Lung (tissue), 12 donors: ENCODE results near the gene CAMKV. TPM values are rescaled to one million over a fixed set of nuclear protein-coding genes. Genes with fewer than 3 reads are reported as not detected.

Source experiments
- ATAC-seq: fragments of 200-7000 bp; cut with Tn5 transposase; one replicate; pipeline ENCODE4 v1.9.1; 2020; ENCODE audit warnings: moderate number of reproducible peaks; ENCODE audit not compliant: insufficient read depth, low FRiP score
- DNase-seq, 3 donors: peaks; one replicate each; pipeline ENCODE4 v3.0.0-alpha.2; 2013 to 2017
- H3K27ac ChIP-seq, 2 donors: one replicate each; pipeline ENCODE4 v1.5.1; 2013; ENCODE audit warnings: mild to moderate bottlenecking in 2 of 2, moderate library complexity in 2 of 2, control low read depth in 1 of 2, inconsistent platforms in 1 of 2, low read depth in 1 of 2, low read length in 1 of 2
- H3K27me3 ChIP-seq, 3 donors: one replicate each; pipeline ENCODE4 v1.5.1; 2013; ENCODE audit warnings: low read length in 2 of 3; ENCODE audit not compliant: control insufficient read depth in 3 of 3, insufficient read depth in 3 of 3
- H3K36me3 ChIP-seq, 4 donors: one replicate each; pipeline ENCODE4 v1.5.1; 2013; ENCODE audit warnings: low read length in 4 of 4, mild to moderate bottlenecking in 1 of 4, moderate library complexity in 1 of 4; ENCODE audit not compliant: control insufficient read depth in 4 of 4, insufficient read depth in 4 of 4
- H3K4me1 ChIP-seq, 5 donors: one replicate each; pipeline ENCODE4 v1.5.1; 2013; ENCODE audit warnings: low read length in 5 of 5, mild to moderate bottlenecking in 2 of 5, moderate library complexity in 1 of 5; ENCODE audit not compliant: control insufficient read depth in 5 of 5, insufficient read depth in 5 of 5
- H3K4me3 ChIP-seq: one replicate; pipeline ENCODE4 v1.5.1; 2013; ENCODE audit warnings: mild to moderate bottlenecking, control low read depth, moderate library complexity
- H3K9ac ChIP-seq, 2 donors: one replicate each; pipeline ENCODE4 v1.5.1; 2013; ENCODE audit warnings: low read length in 2 of 2, control low read depth in 1 of 2; ENCODE audit not compliant: insufficient read depth in 1 of 2
- H3K9me3 ChIP-seq, 4 donors: one replicate each; pipeline ENCODE4 v1.5.1; 2013; ENCODE audit warnings: low read length in 3 of 4, mild to moderate bottlenecking in 1 of 4, moderate library complexity in 1 of 4; ENCODE audit not compliant: control insufficient read depth in 4 of 4, insufficient read depth in 3 of 4
- WGBS, 2 donors: extraction: QIAGEN DNeasy Blood & Tissue Kit; methylation state at CpG; one replicate each; pipeline ENCODE4 v1.1.7; 2013; 5-methylcytosine and 5-hydroxymethylcytosine counted together
- polyA plus RNA-seq, 2 donors: library from polyadenylated mRNA; stranded (reverse); fragments of 200-250 nt; gene quantifications; one replicate each; pipeline ENCODE4 v1.2.1, GENCODE V29; 2013
- total RNA-seq, 2 donors: library from RNA; depleted of rRNA in 1 of 2; stranded (reverse); fragments of >200 nt in 1 of 2; gene quantifications; one replicate each; pipeline ENCODE4 v1.2.1, GENCODE V29; 2014 to 2021
- TF ChIP-seq, protein P1 (sequence below): IDR thresholded peaks from 2 replicates; pipeline ENCODE4 v1.5.1; 2012; ENCODE audit warnings: mild to moderate bottlenecking; ENCODE audit errors: control extremely low read depth, extremely low read depth
- donor health status: control.
- donor health status: control.
- donor health status: Bipolar disorder and iron deficiency.
- donor health status: healthy.
- donor health status: DM: yes; HTN: yes; CAD: no.

The CAMKV gene
- total and polyA plus RNA-seq, 4 donors: 0.34 TPM; not detected in 3

DNA sequence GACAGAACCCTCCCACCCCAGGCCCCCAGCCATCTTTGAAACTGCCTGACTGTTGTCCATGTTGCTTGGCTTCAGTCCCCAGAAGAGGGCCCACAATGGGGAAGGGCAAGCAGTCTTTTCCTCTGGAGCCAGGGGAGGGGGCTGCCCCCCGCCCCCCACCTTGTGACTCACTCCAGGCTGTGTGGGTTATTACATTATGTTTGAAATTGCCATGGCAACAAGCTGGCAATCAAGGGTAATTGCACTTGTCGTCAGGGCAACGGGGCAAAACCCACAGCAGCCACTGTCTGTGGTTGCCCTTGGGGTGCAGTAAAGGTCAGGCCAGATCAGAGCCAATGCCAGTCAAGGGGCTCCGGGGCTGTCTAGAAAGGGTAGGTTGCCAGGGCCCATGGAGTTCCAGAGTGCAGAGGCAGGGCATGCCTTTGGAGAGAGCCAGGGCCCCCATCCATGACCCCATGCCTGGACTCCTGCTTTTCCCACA is 3.1 kb upstream of the CAMKV start:
- DNase-seq (no peak), ATAC-seq (no peak)
- TF ChIP-seq, protein P1, sequence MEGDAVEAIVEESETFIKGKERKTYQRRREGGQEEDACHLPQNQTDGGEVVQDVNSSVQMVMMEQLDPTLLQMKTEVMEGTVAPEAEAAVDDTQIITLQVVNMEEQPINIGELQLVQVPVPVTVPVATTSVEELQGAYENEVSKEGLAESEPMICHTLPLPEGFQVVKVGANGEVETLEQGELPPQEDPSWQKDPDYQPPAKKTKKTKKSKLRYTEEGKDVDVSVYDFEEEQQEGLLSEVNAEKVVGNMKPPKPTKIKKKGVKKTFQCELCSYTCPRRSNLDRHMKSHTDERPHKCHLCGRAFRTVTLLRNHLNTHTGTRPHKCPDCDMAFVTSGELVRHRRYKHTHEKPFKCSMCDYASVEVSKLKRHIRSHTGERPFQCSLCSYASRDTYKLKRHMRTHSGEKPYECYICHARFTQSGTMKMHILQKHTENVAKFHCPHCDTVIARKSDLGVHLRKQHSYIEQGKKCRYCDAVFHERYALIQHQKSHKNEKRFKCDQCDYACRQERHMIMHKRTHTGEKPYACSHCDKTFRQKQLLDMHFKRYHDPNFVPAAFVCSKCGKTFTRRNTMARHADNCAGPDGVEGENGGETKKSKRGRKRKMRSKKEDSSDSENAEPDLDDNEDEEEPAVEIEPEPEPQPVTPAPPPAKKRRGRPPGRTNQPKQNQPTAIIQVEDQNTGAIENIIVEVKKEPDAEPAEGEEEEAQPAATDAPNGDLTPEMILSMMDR: no peak
- Histone ChIP-seq H3K9me3 (peaks cover 0 to 2% (median 0%) of the 10 kb centered on the region in 4 donors), H3K4me3 (no peak overlapping the region), H3K36me3 (no peaks in the 10 kb centered on the region), H3K27ac (no peak overlapping the region), H3K4me1 (peaks cover 0 to 17% (median 4%) of the 10 kb centered on the region in 5 donors), H3K27me3 (peaks cover 5 to 34% (median 25%) of the 10 kb centered on the region in 3 donors), H3K9ac (no peak overlapping the region)
- WGBS, 2 donors: 50 to 61% methylated on average over 4 of the region's 4 CpGs

DNA sequence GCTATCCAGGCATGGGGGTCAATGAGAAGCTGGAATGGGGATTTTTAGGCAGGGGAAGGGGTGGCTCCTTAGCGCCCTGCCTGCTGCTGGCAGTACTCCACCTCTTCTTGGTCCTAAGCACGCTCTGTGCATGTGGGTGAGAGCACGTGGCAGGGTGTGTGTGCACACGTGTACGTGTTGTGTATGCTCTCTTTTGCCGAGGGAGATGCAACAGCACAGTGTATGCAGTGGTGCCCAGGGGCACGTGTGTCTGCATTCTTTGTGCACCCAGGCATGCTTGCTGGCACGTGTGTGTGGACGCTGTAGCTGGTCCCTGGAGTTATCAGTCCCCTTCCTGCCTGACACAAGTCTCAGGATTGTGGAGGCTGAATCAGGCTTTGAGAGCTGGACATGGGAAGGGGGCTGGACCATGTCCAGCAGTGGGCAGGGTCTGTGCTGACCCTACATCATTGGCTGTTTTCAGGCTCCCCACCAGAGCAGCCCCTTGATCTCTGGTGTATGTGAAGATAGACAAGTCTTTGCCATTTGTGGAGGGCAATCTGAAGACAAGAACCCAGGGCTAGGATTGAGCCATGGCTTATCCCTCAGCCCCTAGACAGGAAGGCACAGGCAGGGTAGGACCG is 1.9 kb upstream of the CAMKV start:
- H3K27ac ChIP-seq: no peak overlapping the region
- ATAC-seq (no peak), DNase-seq (peak in 1 of 3 donors; percentile 37)
- H3K9ac ChIP-seq: no peak overlapping the region
- no peaks in the 10 kb centered on the region for H3K36me3 ChIP-seq
- WGBS, 2 donors: 73 to 88% methylated on average over 10 of the region's 10 CpGs
- TF ChIP-seq, protein P1: no peak
- H3K4me3 ChIP-seq: no peak overlapping the region
- peaks cover 5 to 37% (median 25%) of the 10 kb centered on the region in 3 donors for H3K27me3 ChIP-seq
- peaks cover 0 to 2% (median 0%) of the 10 kb centered on the region in 4 donors for H3K9me3 ChIP-seq
- peaks cover 0 to 11% (median 4%) of the 10 kb centered on the region in 5 donors for H3K4me1 ChIP-seq

DNA sequence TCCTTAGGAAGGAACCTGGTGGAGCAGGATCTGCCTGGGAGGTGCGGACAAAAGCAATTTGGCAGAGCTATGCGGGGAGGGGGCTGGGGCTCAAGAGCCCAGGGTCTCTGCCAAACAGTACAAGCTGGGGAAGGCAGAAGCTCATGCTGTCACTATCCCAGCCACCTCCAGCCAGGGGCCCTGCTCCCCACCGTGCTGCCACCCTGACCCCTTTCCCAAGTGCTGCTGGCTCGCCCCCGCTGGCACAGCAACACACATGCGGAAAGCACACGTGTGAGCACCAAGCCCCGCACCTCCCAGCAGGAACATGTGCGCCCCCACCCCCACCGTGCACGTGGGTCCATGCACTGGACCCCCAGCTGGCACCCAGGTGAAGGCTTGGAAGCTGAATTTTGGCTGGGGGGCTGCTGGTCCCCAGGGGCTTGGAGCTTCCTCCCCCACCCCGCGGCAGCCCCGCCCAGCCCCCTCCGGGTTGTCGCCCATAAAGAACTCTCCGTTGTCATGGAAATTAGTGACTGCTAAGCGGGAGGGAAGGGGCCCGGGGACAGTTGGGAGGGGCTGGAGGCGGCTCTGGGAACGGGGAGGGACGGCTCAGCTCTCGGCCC is 742 bp downstream of the CAMKV start:
- H3K4me3 ChIP-seq: no peak overlapping the region
- DNase-seq (no peak), ATAC-seq (no peak)
- peaks cover 0 to 11% (median 4%) of the 10 kb centered on the region in 5 donors for H3K4me1 ChIP-seq
- TF ChIP-seq, protein P1: no peak
- H3K27ac ChIP-seq: no peak overlapping the region
- H3K9ac ChIP-seq: no peak overlapping the region
- H3K36me3 ChIP-seq: no peaks in the 10 kb centered on the region
- WGBS, 2 donors: 3 to 4% methylated on average over 23 of the region's 23 CpGs
- H3K9me3 ChIP-seq: peaks cover 0 to 2% (median 0%) of the 10 kb centered on the region in 4 donors
- H3K27me3 ChIP-seq: peaks cover 5 to 39% (median 25%) of the 10 kb centered on the region in 3 donors
